Measurements from ENCODE around the gene LPIN2. TPM values are rescaled to one million over a fixed set of nuclear protein-coding genes. Genes with fewer than 3 reads are reported as not detected.
"Not testable (repeated sequence)": the region's sequence is repeated elsewhere in the genome, so short reads cannot be mapped to it uniquely, and the experiment has no call there.

Gene LPIN2
- total RNA-seq = 92.8 and 95.3 TPM in 2 replicates

- intact Hi-C loops (cut with micrococcal nuclease) = loop anchor here (1.0 to 5.0 kb wide), 9 partner anchors 19 to 438 kb away; partner anchors contain the start of gene MYL12A
These were observed at the start of gene LPIN2 for GRCh38 chr18:3013024-3013804. Gene LPIN2, minus strand, starts transcription at chr18:3013144. Its CDS starts 52,304 bp downstream, at chr18:2960840.

- intact Hi-C loops (cut with micrococcal nuclease) = loop anchor here (1.0 to 5.0 kb wide), 9 partner anchors 15 to 533 kb away; partner anchors contain the start of genes LPIN2, METTL4, MYL12A and MYL12B
These were observed 48.8 kb upstream of the LPIN2 start for GRCh38 chr18:3061581-3062312.

- intact Hi-C loops (cut with micrococcal nuclease) = loop anchor here (1.0 to 5.0 kb wide), 8 partner anchors 15 to 534 kb away; partner anchors contain the start of genes LPIN2, METTL4, MYL12A and MYL12B
These were observed 48.0 kb upstream of the LPIN2 start for GRCh38 chr18:3060667-3061580.

- intact Hi-C loops (cut with micrococcal nuclease) = loop anchor here (1.0 to 2.0 kb wide), 2 partner anchors 22 to 422 kb away; no protein-coding TSS in a partner anchor
These were observed 46.3 kb upstream of the LPIN2 start for GRCh38 chr18:3059272-3059671.

- intact Hi-C loops (cut with micrococcal nuclease) = loop anchor here (1.0 to 2.0 kb wide), 2 partner anchors 21 to 422 kb away; no protein-coding TSS in a partner anchor
These were observed 45.6 kb upstream of the LPIN2 start for GRCh38 chr18:3058328-3059191.

GRCh38 chr18:3057526-3057925, 44.6 kb upstream of the LPIN2 start:
- intact Hi-C loops (cut with micrococcal nuclease) = no loop called here

GRCh38 chr18:3056311-3056710, 43.4 kb upstream of the LPIN2 start:
- intact Hi-C loops (cut with micrococcal nuclease) = no loop called here

- intact Hi-C loops (cut with micrococcal nuclease) = no loop called here
These were observed 42.9 kb upstream of the LPIN2 start for GRCh38 chr18:3055816-3056215.

GRCh38 chr18:3055186-3055728, 42.3 kb upstream of the LPIN2 start:
- intact Hi-C loops (cut with micrococcal nuclease) = no loop called here

- intact Hi-C loops (cut with micrococcal nuclease) = no loop called here
These were observed 41.8 kb upstream of the LPIN2 start for GRCh38 chr18:3054780-3055179.

GRCh38 chr18:3054214-3054613, 41.3 kb upstream of the LPIN2 start:
- intact Hi-C loops (cut with micrococcal nuclease) = no loop called here

- intact Hi-C loops (cut with micrococcal nuclease) = no loop called here
These were observed 40.1 kb upstream of the LPIN2 start for GRCh38 chr18:3053081-3053480.

GRCh38 chr18:3052411-3052758, 39.4 kb upstream of the LPIN2 start:
- intact Hi-C loops (cut with micrococcal nuclease) = no loop called here

GRCh38 chr18:3051718-3052410, 38.9 kb upstream of the LPIN2 start:
- intact Hi-C loops (cut with micrococcal nuclease) = no loop called here

- intact Hi-C loops (cut with micrococcal nuclease) = not testable (repeated sequence)
These were observed 37.0 kb upstream of the LPIN2 start for GRCh38 chr18:3049897-3050454.

- intact Hi-C loops (cut with micrococcal nuclease) = no loop called here
These were observed 35.9 kb upstream of the LPIN2 start for GRCh38 chr18:3048820-3049349.

GRCh38 chr18:3048121-3048520, 35.2 kb upstream of the LPIN2 start:
- intact Hi-C loops (cut with micrococcal nuclease) = no loop called here

GRCh38 chr18:3046216-3046808, 33.4 kb upstream of the LPIN2 start:
- intact Hi-C loops (cut with micrococcal nuclease) = loop anchor here (1.0 kb wide), 1 partner anchor 15 kb away; no protein-coding TSS in a partner anchor

Measured in T-helper 1 cell treated with Interleukin-12 subunit alpha and Interleukin-12 subunit beta and Interleukin-4 antibody, amounts not matched to agents 30 ng/mL and 1 ng/mL, for 36 hours (primary cell).